Activated CD4-positive, alpha-beta T cell treated with anti-CD3 and anti-CD28 coated beads, Interleukin-2, amount 50 U/mL, for 24 hours (primary cell): Measurements from ENCODE around the gene UGT1A1.

Experiments used
- DNase-seq, 2 donors: peaks; one replicate each; pipeline ENCODE4 v3.0.0-alpha.2; 2020; ENCODE audit warnings: low read depth in 1 of 2, low spot score in 1 of 2

UGT1A1 gene

DNA sequence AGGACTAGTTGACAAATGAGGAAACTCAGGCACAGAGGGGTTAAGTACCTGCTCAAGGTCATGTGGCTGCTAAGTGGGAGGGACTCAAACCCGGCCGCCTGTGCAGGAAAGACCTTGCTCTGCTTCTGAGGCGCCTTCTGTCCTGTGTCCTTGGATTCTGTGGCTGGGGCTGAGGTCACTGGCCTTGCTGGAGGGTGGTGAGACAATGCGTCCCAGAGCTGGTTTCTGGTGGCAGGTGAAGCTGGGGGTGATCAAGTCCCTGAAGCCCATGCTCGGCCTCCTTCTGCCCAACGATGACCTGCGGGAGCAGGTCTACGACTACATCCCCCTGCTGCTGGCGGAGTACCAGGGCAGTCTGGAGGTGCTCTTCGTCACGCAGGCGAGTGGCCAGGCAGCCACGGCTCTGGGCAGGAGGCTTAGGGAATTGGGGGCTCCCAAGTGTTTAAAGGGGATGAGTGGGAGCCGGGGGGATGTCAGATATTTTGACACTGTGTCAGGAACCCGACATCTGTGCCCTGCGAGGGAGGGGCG lies 34.1 kb downstream of the UGT1A1 start:
- DNase-seq = no peak

DNA sequence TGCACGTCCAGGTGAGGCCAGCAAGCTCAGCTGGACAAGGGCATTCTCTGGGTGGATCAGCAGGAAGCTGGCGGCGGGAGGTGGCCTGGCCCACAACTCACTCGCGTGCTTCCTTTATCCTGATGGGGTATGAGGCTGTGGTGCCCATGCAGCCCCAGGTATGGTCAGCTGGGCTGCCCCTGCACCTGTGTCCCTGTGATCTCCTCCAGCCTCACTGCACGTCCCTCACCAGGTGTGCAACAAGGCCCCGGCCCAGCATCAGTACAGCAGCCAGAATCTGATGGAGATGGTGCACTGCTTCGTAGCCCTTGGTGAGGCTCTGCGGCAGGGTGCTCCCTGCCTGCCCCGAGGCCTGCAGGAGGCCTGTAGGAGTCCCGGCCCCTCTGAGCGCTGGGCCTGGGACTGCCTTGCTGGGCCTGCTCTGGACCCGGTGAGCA lies 35.7 kb downstream of the UGT1A1 start:
- DNase-seq = no peak

DNA sequence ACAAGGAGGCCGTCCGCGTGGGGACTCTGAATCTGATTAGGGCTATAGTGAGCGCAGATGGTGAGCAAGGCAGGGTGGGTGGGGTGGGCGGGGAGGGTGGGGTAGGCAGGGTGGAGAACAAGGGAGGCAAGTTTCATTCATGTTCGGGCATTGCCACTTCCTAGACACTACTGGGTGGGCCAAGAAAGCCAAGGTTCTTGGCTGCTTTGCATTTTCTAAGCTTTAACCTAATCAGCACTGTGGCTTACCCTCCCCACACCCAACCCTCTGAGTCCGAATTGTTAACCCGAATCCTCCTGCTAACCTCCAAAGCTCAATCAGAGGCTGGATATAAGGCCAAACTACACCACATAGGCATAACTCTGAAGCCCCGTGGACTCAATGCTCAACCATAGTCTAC lies 36.2 kb downstream of the UGT1A1 start:
- no peak for DNase-seq

DNA sequence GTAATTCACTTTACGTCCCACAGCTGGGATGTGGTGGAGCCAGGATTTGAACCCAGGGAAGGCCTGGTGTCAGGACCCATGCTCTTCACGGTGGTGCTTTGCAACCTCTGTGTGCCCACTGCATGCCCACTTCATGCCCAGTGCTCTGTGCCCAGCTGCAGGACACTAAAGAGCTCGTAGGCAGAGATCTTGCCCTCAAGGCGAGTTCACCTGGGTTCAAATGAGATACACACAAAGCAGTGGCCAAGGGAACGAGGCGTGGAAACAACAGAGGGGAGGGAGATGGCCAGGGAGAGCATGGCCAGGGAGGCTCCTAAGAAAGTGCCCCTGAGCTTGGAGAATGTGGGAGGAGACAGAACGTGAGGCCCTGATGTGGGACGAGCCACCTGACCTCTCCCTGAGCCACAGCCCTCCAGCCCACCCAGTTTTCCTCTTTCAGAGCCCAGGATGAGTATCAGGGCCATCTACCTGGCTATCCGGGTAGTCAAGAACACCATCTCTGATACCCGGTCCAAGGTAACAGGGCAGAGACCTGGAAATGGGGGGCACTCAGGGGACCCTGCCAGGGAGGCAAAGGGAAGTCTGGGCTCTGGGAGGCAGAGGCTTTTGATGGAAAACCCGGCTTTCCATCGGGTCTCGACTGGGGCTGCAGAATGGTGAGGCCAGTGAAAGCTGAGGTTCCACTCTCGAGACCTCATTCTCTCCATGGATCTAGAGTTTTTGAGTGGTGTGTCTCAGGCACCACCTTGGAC lies 38.4 kb downstream of the UGT1A1 start:
- no peak for DNase-seq

DNA sequence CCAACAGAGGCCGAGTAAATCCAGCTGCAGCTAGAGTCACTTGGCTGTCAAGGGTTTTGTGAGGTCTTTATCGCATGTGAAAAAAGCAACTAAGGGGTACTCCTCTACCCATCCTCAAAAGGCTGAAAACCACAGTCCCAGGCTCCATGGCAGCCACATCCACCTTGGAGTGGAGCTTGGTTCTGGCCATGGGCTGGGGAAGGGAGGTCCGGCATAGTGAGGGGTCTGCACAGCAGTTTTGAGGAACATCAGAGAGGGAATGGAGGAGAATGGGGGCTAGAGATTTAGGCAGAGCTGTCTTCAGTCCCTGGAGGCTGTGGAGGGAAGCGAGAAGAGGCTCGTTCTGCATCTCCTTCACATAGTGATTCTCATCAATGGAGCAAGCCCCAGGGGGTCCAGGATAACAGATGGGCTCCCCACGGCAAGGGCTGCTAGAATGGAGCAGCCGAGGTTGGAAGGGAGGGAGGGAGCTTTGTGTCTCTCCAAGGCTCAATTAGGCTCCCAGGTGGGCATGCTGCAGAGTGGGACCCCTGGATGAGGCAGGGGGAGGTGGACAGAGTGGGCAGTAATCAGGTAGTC lies 39.1 kb downstream of the UGT1A1 start:
- DNase-seq = no peak

DNA sequence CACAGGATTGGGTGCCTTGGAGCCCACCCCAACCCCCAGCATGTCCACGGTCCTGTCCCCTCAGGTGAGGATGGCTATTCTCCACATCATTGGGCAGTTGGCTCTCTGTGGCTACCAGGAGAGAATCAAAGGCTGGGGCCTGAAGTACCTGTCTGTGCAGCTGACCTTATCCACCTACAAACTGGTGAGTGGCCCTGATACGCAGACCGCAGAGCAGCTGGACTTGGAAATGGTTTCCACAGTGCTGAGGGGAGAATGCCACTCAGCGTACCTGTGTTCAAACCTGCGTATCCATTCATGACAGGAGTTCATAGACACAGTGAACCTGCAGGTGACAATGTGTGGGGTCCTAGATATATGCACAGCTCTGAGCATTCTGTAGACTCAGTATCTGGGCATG lies 39.6 kb downstream of the UGT1A1 start:
- no peak for DNase-seq

DNA sequence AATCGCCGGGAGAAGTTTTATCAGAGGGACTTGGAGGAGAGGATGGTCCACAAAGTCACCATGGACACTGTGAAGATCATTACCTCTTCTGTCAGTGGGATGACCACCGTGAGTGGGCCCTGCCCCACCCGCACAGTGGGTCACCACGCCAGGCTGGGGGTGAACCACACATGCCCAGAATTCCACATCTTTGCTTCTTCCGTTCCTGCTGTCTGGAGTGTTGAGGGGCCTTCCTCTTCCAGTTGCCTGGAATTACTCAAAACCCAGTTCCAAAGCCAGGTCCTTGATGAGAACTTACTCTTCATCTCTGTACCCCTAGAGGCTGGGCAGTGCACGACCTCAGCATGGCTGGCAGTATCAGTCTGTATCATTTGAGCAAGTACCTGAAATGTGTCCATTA lies 40.1 kb downstream of the UGT1A1 start:
- DNase-seq = no peak

DNA sequence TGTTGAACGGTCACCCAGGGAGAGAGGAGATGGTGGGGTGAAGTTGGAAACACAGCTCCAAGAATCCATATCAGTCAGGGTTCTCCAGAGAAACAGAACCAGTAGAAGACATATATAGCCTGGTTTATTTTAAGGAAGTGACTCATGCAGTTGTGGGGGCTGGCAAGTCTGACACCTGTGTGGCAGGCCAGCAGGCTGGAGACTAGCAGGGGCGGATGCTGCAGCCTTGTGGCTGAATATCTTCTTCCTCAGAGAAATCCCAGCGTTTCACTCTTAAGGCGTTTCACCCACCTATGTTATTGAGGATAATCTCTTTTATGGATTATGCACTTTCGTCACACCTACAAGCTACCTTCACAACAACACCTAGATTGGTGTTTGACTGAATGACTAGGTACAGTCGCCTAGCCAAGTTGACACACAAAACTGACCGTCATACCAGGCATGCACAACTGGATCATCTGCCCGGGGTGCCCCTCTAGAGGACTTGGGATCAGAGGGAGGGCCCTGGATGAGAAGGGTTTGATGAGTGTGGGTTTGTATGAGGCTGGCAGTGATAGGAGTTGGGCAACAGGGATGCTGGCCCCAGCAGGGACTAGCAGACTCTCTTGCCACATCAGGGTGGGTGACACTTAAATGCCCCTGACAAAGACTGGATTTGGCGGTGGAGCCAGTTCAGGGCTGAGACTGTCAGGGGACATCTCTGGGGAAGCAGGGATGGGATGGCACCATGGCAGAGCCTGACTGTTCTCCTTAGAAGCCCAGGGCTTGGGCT lies 41.5 kb downstream of the UGT1A1 start:
- no peak for DNase-seq

DNA sequence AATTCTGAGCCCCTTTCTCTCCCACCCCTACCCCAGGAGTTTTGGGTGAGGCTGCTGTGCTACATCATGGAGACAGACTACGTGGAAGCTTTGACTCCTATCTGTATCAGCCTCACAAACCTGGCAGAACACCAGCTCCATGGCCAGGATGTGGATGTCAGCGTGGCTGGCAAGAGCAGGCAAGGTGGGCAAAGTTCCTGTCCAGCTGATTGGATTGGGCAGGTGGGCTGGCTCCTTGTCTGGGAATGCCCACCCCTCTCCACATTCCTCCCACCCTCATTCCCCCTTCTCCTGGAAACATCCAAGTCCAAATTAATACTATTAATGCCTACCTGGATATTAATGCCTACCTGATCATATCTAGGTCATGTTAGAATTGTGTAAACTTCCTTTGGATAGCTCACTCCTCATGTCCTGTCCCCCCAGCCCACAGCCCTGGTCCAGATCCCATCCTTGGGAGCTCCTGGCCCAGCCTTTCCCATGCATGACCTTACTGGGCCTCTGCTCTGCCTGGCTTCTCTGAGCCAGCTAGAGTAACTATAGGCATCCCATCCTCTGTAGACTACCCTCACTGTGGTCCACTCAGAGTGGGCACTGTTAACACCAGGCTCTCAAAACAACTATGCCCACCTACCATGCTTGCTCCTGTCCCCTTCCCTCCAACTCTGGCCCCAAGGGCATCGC lies 42.2 kb downstream of the UGT1A1 start:
- no peak for DNase-seq

DNA sequence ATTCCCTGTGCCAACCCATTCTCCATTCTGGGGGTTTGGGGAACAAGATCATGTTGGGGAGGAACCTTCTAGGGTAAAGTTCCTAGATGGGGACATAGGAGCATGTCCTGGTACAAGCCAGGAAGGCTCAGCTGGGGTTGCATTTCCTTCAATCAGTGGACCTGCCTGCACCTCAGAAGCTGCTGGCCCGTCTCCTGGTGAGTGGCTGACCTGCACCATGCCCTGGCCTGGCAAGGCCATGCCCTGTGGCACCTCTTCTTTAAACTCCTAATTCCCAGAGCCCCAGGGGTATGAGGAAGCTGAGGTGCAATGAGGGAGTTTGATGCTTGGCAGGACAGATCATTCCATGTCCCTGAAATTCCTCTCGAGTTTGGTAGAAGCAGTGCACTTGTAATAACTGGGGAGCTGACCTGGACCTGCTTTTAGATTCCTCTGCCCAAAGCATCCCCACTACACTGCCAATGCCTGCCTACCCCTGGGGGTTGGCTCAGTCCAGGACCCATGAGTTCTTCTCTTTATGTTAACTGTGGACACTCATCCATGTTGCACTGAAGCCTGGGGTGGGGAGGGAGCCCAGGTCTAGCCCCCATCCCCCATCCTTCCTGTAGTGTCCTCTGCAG lies 43.3 kb downstream of the UGT1A1 start:
- DNase-seq = no peak

DNA sequence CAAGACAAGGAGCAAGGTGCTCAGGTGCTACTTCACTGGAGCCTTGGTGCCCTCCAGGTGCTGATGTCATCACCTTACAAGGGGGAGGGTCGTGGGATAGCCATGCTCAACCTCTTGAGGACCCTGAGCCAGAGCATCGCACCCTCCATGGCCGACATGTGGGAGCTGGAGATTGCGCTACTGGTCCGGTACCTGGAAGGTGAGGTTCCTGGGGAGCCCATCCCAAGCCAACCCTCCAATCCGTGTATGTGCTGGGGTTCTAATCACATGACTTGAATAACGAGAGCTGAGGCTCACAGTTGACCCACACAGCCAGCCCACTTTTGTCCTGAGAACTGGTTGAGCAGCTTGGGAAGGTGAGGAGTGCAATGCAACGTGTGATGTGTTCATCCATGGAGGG lies 43.9 kb downstream of the UGT1A1 start:
- DNase-seq = no peak

DNA sequence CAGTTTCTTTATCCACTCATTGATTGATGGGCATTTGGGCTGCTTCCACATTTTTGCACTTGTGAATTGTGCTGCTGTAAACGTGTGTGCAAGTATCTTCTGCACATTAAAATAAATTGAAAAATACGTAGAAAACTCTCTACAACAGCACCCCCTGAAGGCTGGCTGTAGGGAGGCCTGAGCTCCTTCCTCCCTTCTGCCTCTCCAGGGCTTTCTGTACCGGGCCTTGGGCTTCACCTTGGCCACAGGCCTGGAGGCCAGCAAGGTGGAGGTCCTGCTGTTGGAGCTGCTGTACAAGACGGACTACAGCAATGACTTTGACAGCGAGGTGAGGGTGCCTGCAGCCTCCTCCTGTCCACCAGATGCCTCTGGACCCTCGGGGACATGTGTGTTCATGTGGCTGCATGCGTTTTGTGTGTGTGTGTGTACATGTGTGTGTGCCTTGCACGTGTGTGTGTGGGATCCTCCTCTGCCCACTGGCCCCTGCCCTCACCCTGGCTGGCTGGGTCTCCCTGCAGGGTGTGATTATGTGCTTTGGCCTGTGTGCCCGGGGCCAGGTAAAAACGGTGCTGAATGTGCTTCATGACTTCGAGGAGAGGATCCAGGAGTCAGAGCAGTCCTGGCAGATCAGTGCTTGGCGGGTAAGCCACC lies 47.3 kb downstream of the UGT1A1 start:
- DNase-seq = no peak

DNA sequence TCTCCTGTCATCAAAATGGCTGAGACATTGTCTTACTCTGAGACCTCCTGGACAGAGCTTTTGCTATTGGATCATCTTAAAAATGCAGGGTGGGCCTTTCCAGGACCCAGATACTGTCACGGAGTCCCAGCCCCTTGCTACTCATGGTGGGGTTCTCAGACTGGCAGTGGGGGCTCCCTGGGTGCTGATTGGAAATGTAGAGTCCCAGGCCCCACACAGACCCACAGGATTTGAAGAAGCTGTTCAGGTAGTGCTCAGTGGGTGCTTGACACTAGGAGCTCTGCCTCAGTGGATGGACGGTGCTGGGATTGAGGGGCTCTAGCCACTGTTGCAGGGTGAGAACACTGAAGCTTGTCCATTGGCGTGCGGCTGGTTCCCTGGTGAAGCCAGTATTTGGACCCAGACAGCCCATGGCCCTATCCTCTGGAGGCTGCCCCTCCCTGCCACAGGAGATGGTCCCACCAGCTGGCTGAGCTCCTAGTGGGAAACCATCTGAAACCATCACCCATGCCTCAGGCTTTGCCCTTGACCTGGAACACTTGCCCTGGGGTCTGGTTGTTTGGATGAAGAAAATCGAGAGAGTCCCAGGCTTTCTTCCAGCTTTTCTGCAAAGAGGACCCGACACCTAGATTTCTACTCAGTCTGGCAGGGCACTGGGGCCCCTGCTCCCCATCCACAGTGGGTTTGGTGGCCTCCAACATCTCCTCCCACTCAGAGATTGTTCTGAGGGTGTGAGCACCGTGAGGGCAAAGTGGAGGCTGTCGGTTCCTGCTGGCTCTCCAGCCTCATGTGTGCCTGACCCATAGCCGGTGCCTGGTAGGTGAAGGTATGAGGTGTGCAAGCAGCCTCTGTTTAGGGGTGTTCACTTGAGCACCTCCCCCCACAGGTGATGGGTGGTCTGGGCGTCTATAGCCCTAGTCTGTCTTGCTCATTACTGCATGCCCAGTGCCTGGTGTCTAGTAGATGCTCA lies 48.2 kb downstream of the UGT1A1 start:
- DNase-seq = no peak

DNA sequence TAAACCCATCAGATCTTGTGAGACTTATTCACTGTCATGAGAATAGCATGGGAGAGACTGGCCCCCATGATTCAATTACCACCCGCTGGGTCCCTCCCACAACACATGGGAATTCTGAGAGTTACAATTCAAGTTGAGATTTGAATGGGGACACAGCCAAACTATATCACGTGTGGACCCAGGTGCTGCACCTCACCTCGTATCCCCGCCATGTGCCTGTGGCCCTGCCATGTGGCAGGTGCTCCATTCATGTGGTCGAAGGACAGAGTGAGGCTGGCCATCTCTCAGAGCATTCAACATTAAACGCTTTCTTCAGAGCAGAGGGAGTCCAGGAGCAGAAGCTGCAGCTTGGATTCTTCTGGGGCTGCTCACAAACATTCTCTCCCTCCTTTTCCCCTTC lies 50.3 kb downstream of the UGT1A1 start:
- DNase-seq = no peak

DNA sequence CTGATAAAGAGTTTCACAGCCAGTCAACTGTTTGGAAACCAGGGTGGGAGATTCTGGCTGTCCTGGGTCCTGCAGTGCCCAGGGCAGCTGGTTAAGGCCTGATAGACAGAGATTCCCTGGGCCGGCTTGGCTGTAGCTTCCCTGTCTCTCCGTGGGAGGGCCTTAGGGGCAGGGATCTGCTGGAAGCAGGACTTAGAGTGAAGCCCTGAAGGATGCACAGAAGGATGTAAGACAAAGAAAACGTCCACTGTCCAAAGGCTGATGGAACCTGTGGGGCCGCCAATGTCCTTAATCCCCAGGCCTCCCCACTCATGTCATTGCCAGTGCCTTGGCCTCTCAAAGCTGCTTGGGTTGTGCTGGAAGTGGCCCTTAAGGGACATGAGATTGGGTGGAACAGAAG lies 51.0 kb downstream of the UGT1A1 start:
- no peak for DNase-seq

DNA sequence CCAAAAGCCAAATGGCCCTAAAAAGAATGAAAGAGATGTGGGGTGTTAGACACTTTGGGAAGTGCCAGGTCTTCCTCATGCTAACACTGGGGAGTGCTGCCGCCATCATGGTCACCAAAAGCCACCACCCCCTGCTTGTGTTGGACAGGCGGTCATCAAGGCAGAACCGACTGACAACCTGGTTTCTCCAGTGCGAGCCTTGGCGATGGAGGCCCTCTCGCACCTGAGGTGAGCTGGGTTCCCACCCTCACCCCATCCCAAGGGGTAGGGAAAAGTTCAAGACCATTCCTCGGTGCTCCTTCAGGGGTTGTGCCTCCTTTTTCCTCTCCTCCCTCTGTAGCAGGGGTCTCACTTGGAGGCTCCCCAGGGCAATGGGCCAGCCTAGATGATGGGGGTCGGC lies 51.7 kb downstream of the UGT1A1 start:
- no peak for DNase-seq

DNA sequence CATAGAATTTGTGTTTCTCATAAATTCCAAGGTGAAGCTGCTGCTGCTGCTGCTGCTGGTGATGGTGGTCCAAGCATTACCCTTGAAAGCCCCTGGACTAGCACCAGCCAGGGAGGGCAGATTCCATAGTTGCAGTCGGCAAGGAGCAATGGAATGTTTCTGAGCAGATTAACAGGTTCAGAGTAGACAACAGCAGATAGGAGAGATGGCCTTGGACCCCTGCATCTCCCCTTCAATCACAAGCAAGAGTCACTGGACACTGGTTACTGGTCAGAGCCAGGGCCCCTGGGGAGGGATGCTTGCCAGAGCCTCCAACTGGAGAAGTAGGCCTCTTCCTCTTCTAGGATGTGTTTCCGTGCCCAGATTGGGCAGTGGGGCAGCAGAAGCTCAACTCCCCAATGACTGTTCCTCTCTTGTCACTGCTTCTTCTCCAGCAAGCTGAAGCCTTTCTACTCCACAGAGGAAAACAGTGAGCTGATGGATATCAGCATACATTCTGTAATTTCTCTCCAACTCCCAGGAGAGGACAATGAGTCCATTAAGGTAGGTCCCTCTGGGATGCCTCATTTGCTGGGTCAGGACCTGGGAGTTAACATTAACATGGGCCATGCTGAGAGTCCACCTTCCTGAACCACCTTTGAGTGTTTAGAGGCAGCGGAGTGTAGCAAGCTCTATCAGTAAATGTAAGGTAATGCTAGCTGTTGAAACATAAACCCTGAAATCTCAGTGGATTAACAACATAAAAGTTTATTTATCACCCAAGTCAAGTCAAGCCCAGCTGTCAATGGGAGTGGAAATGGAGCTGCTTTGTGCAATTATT lies 53.4 kb downstream of the UGT1A1 start:
- no peak for DNase-seq

DNA sequence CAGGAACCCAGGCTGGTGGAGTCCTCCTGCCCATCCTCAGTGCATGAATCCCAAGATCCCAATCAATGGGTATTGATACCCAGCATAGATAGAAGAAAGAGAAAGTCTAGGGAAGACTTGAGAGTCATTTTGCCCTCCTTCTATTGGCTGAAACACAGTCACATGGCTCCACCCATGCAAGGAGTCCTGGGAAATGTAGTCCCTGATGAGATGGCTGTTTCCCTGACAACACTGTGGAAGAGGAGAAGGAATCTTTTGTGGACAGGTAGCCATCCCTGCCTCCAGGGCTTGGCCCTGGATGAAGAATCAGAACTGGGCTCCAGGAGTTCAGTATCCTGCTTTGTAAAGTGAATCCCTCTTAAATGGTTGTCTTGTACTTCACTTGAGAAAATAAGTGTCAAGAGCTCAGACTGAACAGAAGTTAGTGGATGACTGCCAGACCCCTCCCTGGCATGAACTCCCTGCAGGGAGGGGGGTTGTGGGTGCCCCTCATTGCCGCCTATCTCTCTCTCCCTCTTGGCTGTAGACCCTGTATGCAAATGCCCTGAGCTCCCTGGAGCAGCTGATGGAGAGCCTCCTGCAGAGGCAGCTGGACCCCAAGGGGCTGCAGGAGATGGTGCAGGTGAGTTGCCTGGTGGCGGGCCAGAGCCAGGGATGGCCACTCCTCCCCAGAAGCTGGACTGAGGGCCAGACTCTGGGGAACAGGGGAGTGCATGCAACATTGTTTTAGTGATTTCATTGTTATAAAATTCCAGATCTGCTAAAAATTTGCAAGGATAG lies 54.2 kb downstream of the UGT1A1 start:
- no peak for DNase-seq
